NCI-H774 (cell line): Measurements from ENCODE around the gene ATXN7L3.
"Not testable (repeated sequence)": the region's sequence is repeated elsewhere in the genome, so short reads cannot be mapped to it uniquely, and the experiment has no call there.

ENCODE experiments used
- DNase-seq: peaks from one replicate; lab custom pipeline; 2025; lab: John Stamatoyannopoulos, UW

Gene ATXN7L3

GRCh38 chr17:44174427-44174826 is 25.3 kb downstream of the ATXN7L3 start:
- DNase-seq = no peak

- DNase-seq = no peak
Observed at GRCh38 chr17:44171931-44172455, 27.7 kb downstream of the ATXN7L3 start.

GRCh38 chr17:44170499-44171201 is 29.0 kb downstream of the ATXN7L3 start, which contains the start of gene ASB16:
ASB16 (plus strand) TSS chr17:44170704; CDS start chr17:44170790, 86 bp downstream.
- DNase-seq = peak; percentile 51

GRCh38 chr17:44170135-44170498 is 29.6 kb downstream of the ATXN7L3 start:
- DNase-seq = no peak

GRCh38 chr17:44167181-44167861 is 32.4 kb downstream of the ATXN7L3 start:
- no peak for DNase-seq

- DNase-seq = no peak
Observed at GRCh38 chr17:44164476-44164875, 35.2 kb downstream of the ATXN7L3 start.

GRCh38 chr17:44159519-44160210 is 40.0 kb downstream of the ATXN7L3 start:
- no peak for DNase-seq

- DNase-seq = no peak
Observed at GRCh38 chr17:44155488-44155887, 44.2 kb downstream of the ATXN7L3 start.

GRCh38 chr17:44152875-44153274 is 46.8 kb downstream of the ATXN7L3 start:
- no peak for DNase-seq

GRCh38 chr17:44149750-44150329 is 49.8 kb downstream of the ATXN7L3 start:
- no peak for DNase-seq

GRCh38 chr17:44149066-44149465 is 50.6 kb downstream of the ATXN7L3 start:
- not testable (repeated sequence) for DNase-seq

- no peak for DNase-seq
Observed at GRCh38 chr17:44147812-44148211, 51.9 kb downstream of the ATXN7L3 start.

- DNase-seq = no peak
Observed at GRCh38 chr17:44146375-44147346, 53.0 kb downstream of the ATXN7L3 start.

- no peak for DNase-seq
Observed at GRCh38 chr17:44144966-44145739, 54.5 kb downstream of the ATXN7L3 start.

GRCh38 chr17:44143921-44144320 is 55.8 kb downstream of the ATXN7L3 start:
- DNase-seq = not testable (repeated sequence)
